IPS DF 6.9 (cell line): ENCODE data around the gene ATP8A2.
"Not testable (repeated sequence)": the region's sequence is repeated elsewhere in the genome, so short reads cannot be mapped to it uniquely, and the experiment has no call there.

ENCODE experiments used
- DNase-seq: peaks from one replicate; pipeline ENCODE4 v3.0.0-alpha.2; 2013; ENCODE audit warnings: low read depth, low spot score
- H3K27ac ChIP-seq: one replicate; pipeline ENCODE4 v1.5.1; 2013; ENCODE audit warnings: low read length, control low read depth
- H3K27me3 ChIP-seq: 2 replicates; pipeline ENCODE4 v1.6.1; 2013; ENCODE audit warnings: mild to moderate bottlenecking, low read length; ENCODE audit not compliant: control insufficient read depth, insufficient read depth
- H3K36me3 ChIP-seq: 2 replicates; pipeline ENCODE4 v1.6.1; 2013; ENCODE audit warnings: low read length; ENCODE audit not compliant: control insufficient read depth, insufficient read depth
- H3K4me1 ChIP-seq: 2 replicates; pipeline ENCODE4 v1.6.1; 2013; ENCODE audit warnings: low read length; ENCODE audit not compliant: control insufficient read depth, insufficient read depth
- H3K4me3 ChIP-seq: 2 replicates; pipeline ENCODE4 v1.5.1; 2013; ENCODE audit warnings: mild to moderate bottlenecking, low read length
- H3K9me3 ChIP-seq: 2 replicates; pipeline ENCODE4 v1.6.1; 2013; ENCODE audit warnings: low read length, inconsistent platforms; ENCODE audit not compliant: control insufficient read depth, insufficient read depth
- WGBS: extraction: QIAGEN DNeasy Blood & Tissue Kit; methylation state at CpG from one replicate; pipeline ENCODE4 v1.1.7; 2013; ENCODE audit warnings: mixed read lengths, missing lambda C conversion rate; ENCODE audit not compliant: insufficient read length, insufficient coverage; 5-methylcytosine and 5-hydroxymethylcytosine counted together

The ATP8A2 gene

DNA sequence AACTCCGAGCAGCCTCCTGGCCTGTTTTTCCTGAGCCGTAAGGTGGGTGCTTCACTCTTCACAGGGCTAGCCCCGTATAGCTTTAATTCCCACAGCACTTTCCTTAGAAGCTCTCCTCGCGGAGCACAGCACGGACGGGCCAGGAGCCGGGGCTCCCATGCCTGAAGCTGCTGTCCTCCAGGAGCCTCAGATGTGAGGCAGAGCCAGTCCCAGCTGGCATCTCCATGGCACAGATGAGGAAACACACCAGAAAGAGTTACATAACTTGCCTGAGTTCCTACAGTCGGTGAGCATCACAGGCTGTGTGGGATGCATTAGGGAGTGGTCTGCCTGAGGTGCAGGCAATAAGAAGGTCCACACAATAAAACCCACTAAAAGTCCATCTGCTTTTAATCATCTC, 118.5 kb downstream of the ATP8A2 start:
- no peak for DNase-seq
- H3K27ac ChIP-seq = no peak overlapping the region
- no peak overlapping the region for H3K4me3 ChIP-seq
- no peaks in the 10 kb centered on the region for H3K27me3 ChIP-seq
- no peaks in the 10 kb centered on the region for H3K9me3 ChIP-seq
- H3K36me3 ChIP-seq = no peaks in the 10 kb centered on the region
- no peaks in the 10 kb centered on the region for H3K4me1 ChIP-seq
- no CpG with 5 or more reads among the region's 9 CpGs for WGBS

GRCh38 chr13:25493931-25494640, 122.3 kb downstream of the ATP8A2 start:
- DNase-seq = no peak
- Histone ChIP-seq H3K4me3 (no peak overlapping the region), H3K27ac (no peak overlapping the region), H3K27me3 (no peaks in the 10 kb centered on the region), H3K36me3 (no peaks in the 10 kb centered on the region), H3K9me3 (no peaks in the 10 kb centered on the region), H3K4me1 (no peaks in the 10 kb centered on the region)
- WGBS = no CpG with 5 or more reads among the region's 10 CpGs

GRCh38 chr13:25494698-25495411, 123.1 kb downstream of the ATP8A2 start:
- no peak for DNase-seq
- no peaks in the 10 kb centered on the region for H3K27me3 ChIP-seq
- no CpG with 5 or more reads among the region's 9 CpGs for WGBS
- H3K9me3 ChIP-seq = no peaks in the 10 kb centered on the region
- H3K36me3 ChIP-seq = no peaks in the 10 kb centered on the region
- no peaks in the 10 kb centered on the region for H3K4me1 ChIP-seq
- H3K27ac ChIP-seq = no peak overlapping the region
- H3K4me3 ChIP-seq = no peak overlapping the region

DNA sequence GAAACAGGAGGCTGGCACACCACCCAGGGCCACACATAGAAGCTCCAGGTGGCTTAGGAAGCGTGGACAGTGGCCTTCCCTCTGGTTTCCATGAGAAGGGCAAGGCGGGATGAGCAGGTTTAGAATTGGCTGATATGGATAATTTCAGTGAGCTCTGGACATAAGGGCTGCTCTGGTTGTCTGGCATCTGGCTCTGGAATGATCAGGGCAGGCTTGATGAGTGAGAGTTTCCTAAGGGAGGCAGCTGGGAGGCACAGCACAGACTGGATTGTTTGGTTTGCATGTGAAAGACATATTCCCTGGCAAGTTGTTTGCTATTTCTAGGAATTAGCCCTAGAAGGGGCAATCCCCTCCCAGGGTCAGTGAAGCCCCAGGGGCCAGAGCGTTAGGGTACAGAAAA, 129.5 kb downstream of the ATP8A2 start:
- H3K4me3 ChIP-seq = no peak overlapping the region
- WGBS = no CpG with 5 or more reads among the region's 3 CpGs
- no peak for DNase-seq
- no peaks in the 10 kb centered on the region; the same call in 1 of the 2 replicates for H3K27me3 ChIP-seq
- H3K4me1 ChIP-seq = no peaks in the 10 kb centered on the region
- H3K27ac ChIP-seq = no peak overlapping the region
- H3K9me3 ChIP-seq = no peaks in the 10 kb centered on the region
- H3K36me3 ChIP-seq = no peaks in the 10 kb centered on the region

- Histone ChIP-seq H3K4me1 (no peaks in the 10 kb centered on the region), H3K9me3 (no peaks in the 10 kb centered on the region), H3K27ac (no peak overlapping the region), H3K36me3 (no peaks in the 10 kb centered on the region), H3K27me3 (no peaks in the 10 kb centered on the region; the same call in 1 of the 2 replicates), H3K4me3 (no peak overlapping the region)
- no peak for DNase-seq
- WGBS = no CpG with 5 or more reads among the region's 3 CpGs
These were observed 130.3 kb downstream of the ATP8A2 start for GRCh38 chr13:25502031-25502430.

- no peaks in the 10 kb centered on the region for H3K4me1 ChIP-seq
- H3K27ac ChIP-seq = no peak overlapping the region
- DNase-seq = no peak
- H3K9me3 ChIP-seq = no peaks in the 10 kb centered on the region
- WGBS = no CpG with 5 or more reads among the region's 6 CpGs
- H3K4me3 ChIP-seq = no peak overlapping the region
- no peaks in the 10 kb centered on the region; the same call in 1 of the 2 replicates for H3K27me3 ChIP-seq
- H3K36me3 ChIP-seq = no peaks in the 10 kb centered on the region
These were observed 130.8 kb downstream of the ATP8A2 start for GRCh38 chr13:25502551-25502950.

DNA sequence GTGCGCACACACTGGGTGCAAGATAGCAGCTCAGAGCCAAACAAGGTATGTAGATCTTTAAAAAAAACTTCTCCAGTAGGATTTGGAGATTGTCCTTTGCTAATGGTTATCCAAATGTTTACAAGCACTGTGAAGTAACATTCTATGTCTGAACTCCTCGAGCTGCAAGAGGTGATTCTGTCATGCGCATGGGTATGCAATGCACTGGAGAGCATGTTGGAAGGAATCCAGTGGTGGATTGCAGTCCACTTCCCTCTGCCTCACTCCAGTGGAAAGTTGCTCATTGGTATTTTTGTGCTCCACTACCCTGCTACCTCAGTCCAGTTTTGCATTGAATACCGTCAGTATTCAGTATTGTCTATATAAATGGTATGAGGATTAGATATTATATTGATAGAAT, 132.1 kb downstream of the ATP8A2 start:
- Histone ChIP-seq H3K4me1 (no peaks in the 10 kb centered on the region), H3K27ac (no peak overlapping the region), H3K27me3 (no peaks in the 10 kb centered on the region; the same call in 1 of the 2 replicates), H3K9me3 (no peaks in the 10 kb centered on the region), H3K36me3 (no peaks in the 10 kb centered on the region), H3K4me3 (no peak overlapping the region)
- no peak for DNase-seq
- WGBS = 100% methylated on average over 1 of the region's 4 CpGs

- H3K9me3 ChIP-seq = no peaks in the 10 kb centered on the region
- no peak overlapping the region for H3K27ac ChIP-seq
- WGBS = no CpG with 5 or more reads among the region's 1 CpG
- H3K27me3 ChIP-seq = no peaks in the 10 kb centered on the region; the same call in 1 of the 2 replicates
- no peaks in the 10 kb centered on the region for H3K36me3 ChIP-seq
- no peak for DNase-seq
- H3K4me3 ChIP-seq = no peak overlapping the region
- no peaks in the 10 kb centered on the region for H3K4me1 ChIP-seq
These were observed 136.1 kb downstream of the ATP8A2 start for GRCh38 chr13:25507841-25508240.

- not testable (repeated sequence) for H3K27ac ChIP-seq
These were observed 141.3 kb downstream of the ATP8A2 start for GRCh38 chr13:25513060-25513459.

DNA sequence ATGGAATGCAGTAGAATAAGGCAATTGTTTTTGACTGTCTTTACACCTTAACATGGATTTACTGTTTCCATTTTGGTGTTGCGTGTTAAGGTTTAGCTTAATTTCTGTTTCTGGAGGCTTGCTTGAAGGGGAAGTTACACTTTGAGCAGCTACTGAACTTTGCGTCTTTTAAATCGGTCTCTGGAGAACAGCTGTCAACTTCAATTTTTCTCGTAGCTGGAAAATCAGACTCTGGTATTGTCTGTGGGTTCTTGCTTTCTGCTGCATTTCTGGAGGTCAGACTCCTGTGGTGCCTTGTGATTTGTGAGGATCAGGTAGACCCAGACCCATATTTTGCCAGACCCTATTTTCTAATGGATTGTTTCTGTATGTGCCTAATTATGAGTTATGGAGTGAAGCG, 146.7 kb downstream of the ATP8A2 start:
- WGBS = no CpG with 5 or more reads among the region's 5 CpGs
- DNase-seq = no peak
- Histone ChIP-seq H3K4me1 (no peaks in the 10 kb centered on the region), H3K4me3 (no peak overlapping the region), H3K9me3 (no peaks in the 10 kb centered on the region), H3K36me3 (no peaks in the 10 kb centered on the region), H3K27me3 (no peaks in the 10 kb centered on the region), H3K27ac (no peak overlapping the region)

More at GRCh38 chr13:25513060-25513459, 141.3 kb downstream of the ATP8A2 start:
- no CpG with 5 or more reads among the region's 32 CpGs for whole genome bisulfite sequencing
- not testable (repeated sequence) for H3K27me3 ChIP-seq, H3K9me3 ChIP-seq, H3K36me3 ChIP-seq, H3K4me1 ChIP-seq, DNase-seq, H3K4me3 ChIP-seq

DNA sequence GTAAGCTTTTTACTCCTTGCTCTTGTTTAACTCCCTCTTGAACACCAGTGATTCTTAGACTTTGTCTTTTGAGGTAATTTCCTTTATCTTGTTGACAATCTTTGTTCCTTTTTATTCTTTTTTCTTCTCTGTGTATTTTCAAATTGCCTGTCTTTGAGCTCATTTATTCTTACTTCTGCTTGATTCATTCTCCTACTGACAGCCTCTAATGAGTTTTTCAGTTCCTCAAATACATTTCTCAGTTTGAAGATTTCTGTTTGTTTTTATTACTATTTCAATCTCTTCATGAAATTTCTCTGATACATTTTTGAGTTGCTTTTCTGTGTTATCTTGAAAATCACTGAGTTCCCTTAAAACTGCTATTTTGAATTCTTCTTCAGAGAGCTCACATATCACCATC, 154.1 kb downstream of the ATP8A2 start:
- H3K4me3 ChIP-seq = no peak overlapping the region
- H3K4me1 ChIP-seq = no peaks in the 10 kb centered on the region
- no peaks in the 10 kb centered on the region for H3K9me3 ChIP-seq
- H3K27ac ChIP-seq = no peak overlapping the region
- DNase-seq = no peak
- no peaks in the 10 kb centered on the region for H3K27me3 ChIP-seq
- H3K36me3 ChIP-seq = no peaks in the 10 kb centered on the region
